Parathyroid adenoma (tissue), 2 donors: ENCODE measurements around the gene KCNB1.

ENCODE experiments used
- H2AFZ ChIP-seq: fragments of 300-600 bp; sonication (generic); one replicate; pipeline ENCODE4 v1.7.0; 2017; ENCODE audit warnings: antibody characterized with exemption, mild to moderate bottlenecking
- H3K27ac ChIP-seq: fragments of 300-600 bp; sonication (generic); one replicate; pipeline ENCODE4 v1.7.0; 2017
- H3K27me3 ChIP-seq: fragments of 300-600 bp; sonication (generic); one replicate; pipeline ENCODE4 v1.7.0; 2017; ENCODE audit warnings: low read length; ENCODE audit not compliant: control insufficient read depth, insufficient read depth
- H3K36me3 ChIP-seq: fragments of 300-600 bp; sonication (generic); one replicate; pipeline ENCODE4 v1.7.0; 2017; ENCODE audit warnings: low read length; ENCODE audit not compliant: control insufficient read depth, insufficient read depth
- H3K4me1 ChIP-seq: fragments of 300-600 bp; sonication (generic); one replicate; pipeline ENCODE4 v1.7.0; 2017; ENCODE audit warnings: control low read depth
- H3K4me2 ChIP-seq: fragments of 300-600 bp; sonication (generic); one replicate; pipeline ENCODE4 v1.7.0; 2017; ENCODE audit warnings: low read length
- H3K4me3 ChIP-seq: fragments of 300-600 bp; sonication (generic); one replicate; pipeline ENCODE4 v1.7.0; 2017; ENCODE audit warnings: low read depth, low read length
- H3K79me2 ChIP-seq: fragments of 300-600 bp; sonication (generic); one replicate; pipeline ENCODE4 v1.7.0; 2017; ENCODE audit warnings: control low read depth
- H3K9ac ChIP-seq: fragments of 300-600 bp; sonication (generic); one replicate; pipeline ENCODE4 v1.7.0; 2017; ENCODE audit warnings: mild to moderate bottlenecking
- H3K9me3 ChIP-seq: fragments of 300-600 bp; sonication (generic); one replicate; pipeline ENCODE4 v1.7.0; 2017; ENCODE audit warnings: low read length; ENCODE audit not compliant: control insufficient read depth
- TF ChIP-seq, protein P1 (sequence below): fragments of 300-600 bp; sonication (generic); IDR thresholded peaks from one replicate; pipeline ENCODE4 v1.7.0; 2017; ENCODE audit warnings: antibody characterized with exemption, mild to moderate bottlenecking
- donor health status: primary hyperparathyroidism.

The KCNB1 gene

DNA sequence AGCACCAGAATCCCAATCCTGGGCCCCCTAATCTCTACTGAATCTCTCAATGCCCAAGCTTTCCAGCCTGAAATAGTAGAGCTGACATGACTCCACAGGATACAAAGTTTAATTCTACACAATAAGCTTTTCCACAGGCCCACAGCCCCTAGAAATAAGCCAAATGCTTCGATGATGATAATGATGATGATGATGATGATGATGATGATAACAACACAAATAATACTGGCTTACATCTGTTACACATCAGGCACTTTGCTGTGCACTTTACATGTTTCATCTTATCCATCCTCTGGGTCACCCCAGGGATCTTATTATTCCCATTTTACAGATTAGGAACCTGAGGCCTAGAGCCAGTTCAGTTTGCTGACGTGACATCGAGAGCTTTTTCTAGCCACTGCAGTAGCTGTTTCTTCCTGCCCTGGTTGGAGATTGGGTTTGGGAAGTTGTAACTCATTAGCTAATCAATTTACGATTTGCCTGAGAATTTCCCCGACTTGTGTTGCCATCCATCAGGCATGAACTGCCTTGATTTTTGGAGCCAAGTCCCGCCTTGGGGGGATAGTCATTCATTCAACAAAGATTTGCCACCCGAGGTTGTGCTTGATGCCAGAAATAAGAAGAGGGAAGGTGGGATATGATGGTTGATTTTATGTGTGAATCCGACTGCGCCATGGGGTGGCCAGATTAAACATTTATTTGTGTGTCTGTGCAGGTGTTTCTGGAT lies 20.4 kb downstream of the KCNB1 start:
- Histone ChIP-seq H3K4me1 (no peaks in the 10 kb centered on the region), H3K27me3 (no peaks in the 10 kb centered on the region), H3K9ac (no peak overlapping the region), H3K36me3 (no peaks in the 10 kb centered on the region), H3K9me3 (no peaks in the 10 kb centered on the region), H3K27ac (no peak overlapping the region), H3K4me2 (no peak overlapping the region), H3K4me3 (no peak overlapping the region), H3K79me2 (no peaks in the 10 kb centered on the region), H2AFZ (no peak overlapping the region)
- TF ChIP-seq, protein P1, sequence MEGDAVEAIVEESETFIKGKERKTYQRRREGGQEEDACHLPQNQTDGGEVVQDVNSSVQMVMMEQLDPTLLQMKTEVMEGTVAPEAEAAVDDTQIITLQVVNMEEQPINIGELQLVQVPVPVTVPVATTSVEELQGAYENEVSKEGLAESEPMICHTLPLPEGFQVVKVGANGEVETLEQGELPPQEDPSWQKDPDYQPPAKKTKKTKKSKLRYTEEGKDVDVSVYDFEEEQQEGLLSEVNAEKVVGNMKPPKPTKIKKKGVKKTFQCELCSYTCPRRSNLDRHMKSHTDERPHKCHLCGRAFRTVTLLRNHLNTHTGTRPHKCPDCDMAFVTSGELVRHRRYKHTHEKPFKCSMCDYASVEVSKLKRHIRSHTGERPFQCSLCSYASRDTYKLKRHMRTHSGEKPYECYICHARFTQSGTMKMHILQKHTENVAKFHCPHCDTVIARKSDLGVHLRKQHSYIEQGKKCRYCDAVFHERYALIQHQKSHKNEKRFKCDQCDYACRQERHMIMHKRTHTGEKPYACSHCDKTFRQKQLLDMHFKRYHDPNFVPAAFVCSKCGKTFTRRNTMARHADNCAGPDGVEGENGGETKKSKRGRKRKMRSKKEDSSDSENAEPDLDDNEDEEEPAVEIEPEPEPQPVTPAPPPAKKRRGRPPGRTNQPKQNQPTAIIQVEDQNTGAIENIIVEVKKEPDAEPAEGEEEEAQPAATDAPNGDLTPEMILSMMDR, result no peak

DNA sequence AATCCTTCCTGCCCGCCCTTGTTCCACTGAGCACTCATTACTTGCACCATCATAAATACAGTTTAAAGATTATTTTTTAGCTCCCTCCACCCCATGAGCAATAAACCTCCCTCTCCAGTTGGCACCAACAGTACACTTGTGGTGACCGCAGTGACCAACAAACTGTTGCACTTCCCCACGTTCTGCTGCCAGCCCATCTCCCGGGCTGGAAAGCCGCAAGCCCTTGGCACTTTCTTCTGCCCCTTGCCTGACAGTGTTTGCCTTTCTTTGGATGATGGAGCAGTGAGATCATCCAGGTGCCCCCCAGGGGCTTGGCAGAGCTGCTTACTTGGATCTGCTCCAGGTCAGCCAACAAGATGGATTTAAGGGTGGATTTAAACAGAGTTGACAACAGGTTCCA lies 21.6 kb downstream of the KCNB1 start:
- Histone ChIP-seq H3K4me2 (no peak overlapping the region), H3K9ac (no peak overlapping the region), H3K9me3 (no peaks in the 10 kb centered on the region), H3K79me2 (no peaks in the 10 kb centered on the region), H3K27me3 (no peaks in the 10 kb centered on the region), H3K27ac (no peak overlapping the region), H3K4me3 (no peak overlapping the region), H3K4me1 (no peaks in the 10 kb centered on the region), H2AFZ (no peak overlapping the region), H3K36me3 (no peaks in the 10 kb centered on the region)
- TF ChIP-seq, protein P1, result no peak

DNA sequence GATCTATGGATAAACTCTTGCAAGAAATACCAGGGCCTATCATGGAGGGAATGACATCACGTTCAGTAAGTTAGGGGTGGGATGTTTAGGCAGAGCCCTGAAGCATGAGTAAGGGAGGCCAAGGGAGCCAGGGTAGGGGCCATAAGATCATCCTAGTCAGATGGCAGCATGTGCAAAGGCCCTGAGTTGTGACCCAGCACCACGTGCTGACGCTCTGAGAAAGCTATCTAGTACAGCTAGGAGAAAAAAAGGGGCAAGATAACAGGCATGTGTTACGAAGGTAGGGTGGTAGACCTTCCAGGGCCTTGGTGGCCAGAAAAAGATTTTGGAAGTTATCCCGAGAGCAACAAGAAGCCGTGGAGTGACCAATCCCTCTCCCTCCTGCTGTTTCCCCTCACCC lies 22.3 kb downstream of the KCNB1 start:
- Histone ChIP-seq H3K79me2 (no peaks in the 10 kb centered on the region), H3K4me2 (no peak overlapping the region), H2AFZ (no peak overlapping the region), H3K9me3 (no peaks in the 10 kb centered on the region), H3K4me3 (no peak overlapping the region), H3K36me3 (no peaks in the 10 kb centered on the region), H3K27me3 (no peaks in the 10 kb centered on the region), H3K4me1 (no peaks in the 10 kb centered on the region), H3K9ac (no peak overlapping the region), H3K27ac (no peak overlapping the region)
- TF ChIP-seq, protein P1, result no peak

DNA sequence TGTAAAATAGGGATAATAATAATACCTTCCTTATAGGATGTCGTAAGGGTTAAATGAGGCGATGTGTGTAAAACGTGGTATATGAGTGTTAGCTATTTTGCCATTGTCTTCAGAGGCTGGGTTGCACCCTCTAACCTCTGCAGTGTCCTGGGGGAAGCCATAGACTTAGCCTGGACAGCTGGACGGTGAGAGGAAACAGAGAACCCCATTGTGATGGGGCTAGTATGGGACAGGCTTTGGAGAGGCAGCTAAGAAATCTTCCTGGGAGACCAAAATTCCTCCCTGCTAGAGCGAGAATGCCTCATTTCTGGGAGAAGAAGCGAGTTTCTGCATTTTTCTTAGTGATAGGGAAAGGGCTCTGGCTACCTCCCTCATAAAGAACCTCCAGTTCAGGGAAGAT lies 22.8 kb downstream of the KCNB1 start:
- TF ChIP-seq, protein P1, result no peak
- Histone ChIP-seq H3K27ac (no peak overlapping the region), H3K27me3 (no peaks in the 10 kb centered on the region), H3K79me2 (no peaks in the 10 kb centered on the region), H3K36me3 (no peaks in the 10 kb centered on the region), H2AFZ (no peak overlapping the region), H3K9ac (no peak overlapping the region), H3K9me3 (no peaks in the 10 kb centered on the region), H3K4me2 (no peak overlapping the region), H3K4me1 (no peaks in the 10 kb centered on the region), H3K4me3 (no peak overlapping the region)

DNA sequence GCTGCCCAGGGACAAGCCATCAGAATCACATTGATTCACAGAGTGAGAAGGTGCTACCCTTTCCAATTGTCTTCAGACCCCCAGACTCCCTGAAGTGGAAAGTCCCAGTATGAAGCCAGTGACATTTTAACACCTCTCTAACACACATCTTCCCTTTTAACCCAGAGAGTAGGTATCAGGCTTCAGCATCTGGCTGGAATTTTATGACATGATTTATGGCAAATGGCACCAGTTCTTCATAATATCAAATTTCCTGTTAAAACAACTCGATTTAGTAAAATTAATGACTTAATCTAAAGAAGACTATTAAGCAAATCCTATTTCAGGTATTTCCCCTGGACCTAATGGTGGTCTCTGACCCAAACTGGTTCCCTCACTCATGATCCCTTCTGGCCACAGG lies 25.0 kb downstream of the KCNB1 start:
- Histone ChIP-seq H3K4me1 (no peaks in the 10 kb centered on the region), H3K9ac (no peak overlapping the region)
- TF ChIP-seq, protein P1, result no peak

More for the DNA sequence above, 25.0 kb downstream of the KCNB1 start:
- no peaks in the 10 kb centered on the region for H3K27me3 ChIP-seq
- H3K4me2 ChIP-seq, result no peak overlapping the region
- no peaks in the 10 kb centered on the region for H3K36me3 ChIP-seq
- H3K79me2 ChIP-seq, result no peaks in the 10 kb centered on the region
- H3K27ac ChIP-seq, result no peak overlapping the region
- H3K9me3 ChIP-seq, result no peaks in the 10 kb centered on the region
- H2AFZ ChIP-seq, result no peak overlapping the region
- no peak overlapping the region for H3K4me3 ChIP-seq
